CD4-positive, alpha-beta T cell treated with Interleukin-2 at 100 ng/mL for 4 hours (primary cell): ENCODE results near the gene MSLN.
"Not testable (repeated sequence)": the region's sequence is repeated elsewhere in the genome, so short reads cannot be mapped to it uniquely, and the experiment has no call there.

Experiments used
- DNase-seq: peaks from one replicate; pipeline ENCODE4 v3.0.0-alpha.2; 2020; ENCODE audit warnings: low spot score

MSLN gene

DNA sequence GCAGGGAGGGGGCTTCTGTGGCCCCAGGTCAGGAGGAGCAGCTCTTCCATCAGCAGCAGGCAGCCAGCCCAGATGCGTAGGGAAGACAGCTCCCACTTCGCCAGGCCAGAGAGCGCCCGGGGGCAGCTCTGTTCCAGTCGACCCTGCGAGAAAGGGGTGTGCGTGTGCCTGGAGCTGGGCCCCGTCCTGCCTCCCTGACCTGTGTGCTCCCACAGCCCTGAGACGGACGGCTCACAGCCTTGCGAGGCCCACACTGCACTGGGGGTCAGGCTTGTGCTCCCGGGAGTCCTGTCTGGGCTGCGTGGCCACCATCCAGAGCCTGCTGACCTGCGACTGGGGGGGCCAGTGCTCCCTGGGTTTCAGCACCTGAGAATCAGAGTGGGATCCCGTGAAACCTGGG lies 469 bp upstream of the MSLN start:
- DNase-seq: no peak

DNA sequence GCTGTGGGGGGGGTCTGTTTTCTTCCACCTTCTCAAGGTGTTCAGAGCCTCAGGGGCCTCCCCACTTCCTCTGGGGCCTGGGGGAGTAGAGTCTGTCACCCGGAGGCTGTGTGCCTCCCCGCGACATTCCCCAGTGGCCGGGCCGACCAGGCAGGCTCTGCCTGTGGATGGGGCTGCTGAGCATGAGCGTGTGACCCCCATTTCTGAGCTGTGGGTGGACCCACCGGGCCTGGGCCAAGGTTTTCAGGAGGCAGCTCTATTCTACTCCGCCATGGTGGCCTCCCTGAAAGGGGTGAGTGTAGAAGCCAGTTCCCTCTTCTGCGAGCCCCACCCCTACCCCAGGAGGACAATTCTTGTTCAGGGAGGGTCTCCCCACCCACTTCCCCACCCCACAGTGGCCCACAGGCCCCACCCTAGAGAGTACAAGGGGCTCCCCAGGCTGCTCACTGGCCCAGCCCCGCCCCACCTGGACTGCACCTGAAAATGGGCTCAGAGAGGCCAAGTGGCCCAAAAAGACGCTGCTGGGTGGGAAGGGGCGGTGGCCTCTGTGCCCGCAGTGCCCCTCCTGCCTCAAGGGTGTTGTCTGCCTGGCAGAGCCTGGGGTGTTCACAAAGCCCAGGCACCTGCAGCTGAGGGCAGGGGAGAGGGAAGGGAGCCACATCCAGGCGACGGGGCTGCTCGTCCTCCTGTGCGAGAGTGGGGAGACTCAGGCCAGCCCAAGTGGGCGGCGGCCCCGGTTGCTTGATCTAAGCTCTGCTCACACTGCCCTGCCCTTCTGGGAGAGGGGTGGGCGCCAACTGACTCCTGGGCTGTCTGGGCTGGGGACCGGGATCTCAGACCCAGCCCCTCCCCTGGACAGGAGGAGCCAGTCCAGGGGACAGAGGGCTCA lies 1.3 kb downstream of the MSLN start:
- DNase-seq: no peak

DNA sequence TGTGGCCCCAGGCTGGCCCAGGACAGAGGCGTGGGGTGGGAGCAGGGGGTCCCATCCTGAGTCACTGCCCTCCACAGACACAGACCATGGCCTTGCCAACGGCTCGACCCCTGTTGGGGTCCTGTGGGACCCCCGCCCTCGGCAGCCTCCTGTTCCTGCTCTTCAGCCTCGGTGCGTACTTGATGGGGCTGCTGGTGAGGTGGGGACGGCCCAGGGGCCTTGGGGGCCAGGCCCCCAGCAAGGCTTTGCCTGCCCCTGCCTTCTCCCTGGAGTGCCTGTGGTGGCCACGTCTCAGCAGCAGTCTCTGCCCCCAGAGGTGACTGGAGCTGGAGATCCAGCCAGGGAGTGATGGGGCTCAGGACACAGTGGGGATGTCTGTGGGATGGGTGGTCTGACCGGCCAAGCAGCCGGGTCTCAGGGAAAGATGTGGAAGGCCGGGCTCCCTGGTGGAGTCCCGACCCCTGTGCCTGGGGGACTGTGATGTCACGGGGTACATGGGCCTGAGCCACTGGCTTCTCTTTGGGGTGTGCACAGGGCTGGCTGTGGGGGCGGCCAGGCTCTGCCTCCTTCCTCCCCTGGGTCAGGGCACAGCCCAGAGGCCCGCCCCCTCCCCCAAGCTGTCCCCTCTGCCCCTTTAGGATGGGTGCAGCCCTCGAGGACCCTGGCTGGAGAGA lies 2.2 kb downstream of the MSLN start:
- no peak for DNase-seq

DNA sequence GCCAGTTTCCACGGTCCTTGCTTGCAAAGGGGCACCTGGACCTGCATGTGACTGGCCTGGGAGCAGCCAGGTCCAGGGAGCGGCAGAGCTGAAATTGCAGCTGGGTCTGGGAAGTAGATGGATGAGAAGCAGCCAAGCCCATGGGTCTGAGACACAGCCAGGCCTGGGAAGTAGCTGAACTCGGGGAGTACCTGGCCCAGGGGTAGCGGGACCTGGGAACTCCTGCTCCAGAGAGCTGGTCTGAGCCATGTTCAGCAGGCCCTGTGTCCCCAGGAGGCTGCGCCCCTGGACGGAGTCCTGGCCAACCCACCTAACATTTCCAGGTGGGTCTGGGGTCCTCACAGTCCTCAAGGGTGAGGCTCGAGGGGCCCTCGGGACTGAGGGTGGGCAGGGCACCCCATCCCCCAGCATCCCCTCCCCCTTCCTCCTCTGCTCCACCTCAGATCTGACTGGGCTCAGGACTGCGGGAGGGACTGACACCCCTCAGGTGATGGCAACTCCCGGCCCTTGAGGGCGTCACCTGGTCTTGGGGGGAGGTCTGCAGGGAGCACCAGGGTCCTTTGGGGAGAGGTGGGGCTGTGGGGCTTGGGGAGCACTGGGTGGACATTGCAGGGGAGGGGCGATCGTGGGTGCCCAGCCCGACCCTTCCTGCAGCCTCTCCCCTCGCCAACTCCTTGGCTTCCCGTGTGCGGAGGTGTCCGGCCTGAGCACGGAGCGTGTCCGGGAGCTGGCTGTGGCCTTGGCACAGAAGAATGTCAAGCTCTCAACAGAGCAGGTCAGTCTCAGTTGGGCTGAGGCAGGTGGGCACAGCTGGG lies 3.0 kb downstream of the MSLN start:
- no peak for DNase-seq

DNA sequence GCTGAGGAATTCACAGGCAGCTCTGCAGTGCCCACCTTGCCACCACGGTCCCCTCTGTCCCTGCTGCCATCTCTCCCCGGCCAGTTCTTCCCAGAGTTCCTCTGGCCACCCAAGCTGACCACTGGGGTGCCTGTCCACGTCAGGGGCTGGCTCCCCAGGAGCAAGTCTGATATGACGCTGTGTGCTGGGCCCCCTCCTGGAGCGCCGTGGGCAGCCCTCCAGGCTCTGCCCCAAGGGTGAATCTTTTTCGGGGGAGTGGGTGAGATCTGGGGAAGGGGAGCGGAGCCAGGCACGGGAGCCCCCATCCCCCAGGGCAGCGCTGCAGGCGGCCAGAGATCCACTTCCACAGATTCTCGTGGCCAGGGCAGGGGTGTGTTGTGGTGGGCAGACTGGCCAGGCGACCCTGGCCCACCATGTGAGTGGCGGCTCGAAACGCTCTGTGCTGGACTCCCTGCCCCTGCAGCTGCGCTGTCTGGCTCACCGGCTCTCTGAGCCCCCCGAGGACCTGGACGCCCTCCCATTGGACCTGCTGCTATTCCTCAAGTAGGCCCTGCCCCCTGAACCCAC lies 3.7 kb downstream of the MSLN start:
- no peak for DNase-seq

DNA sequence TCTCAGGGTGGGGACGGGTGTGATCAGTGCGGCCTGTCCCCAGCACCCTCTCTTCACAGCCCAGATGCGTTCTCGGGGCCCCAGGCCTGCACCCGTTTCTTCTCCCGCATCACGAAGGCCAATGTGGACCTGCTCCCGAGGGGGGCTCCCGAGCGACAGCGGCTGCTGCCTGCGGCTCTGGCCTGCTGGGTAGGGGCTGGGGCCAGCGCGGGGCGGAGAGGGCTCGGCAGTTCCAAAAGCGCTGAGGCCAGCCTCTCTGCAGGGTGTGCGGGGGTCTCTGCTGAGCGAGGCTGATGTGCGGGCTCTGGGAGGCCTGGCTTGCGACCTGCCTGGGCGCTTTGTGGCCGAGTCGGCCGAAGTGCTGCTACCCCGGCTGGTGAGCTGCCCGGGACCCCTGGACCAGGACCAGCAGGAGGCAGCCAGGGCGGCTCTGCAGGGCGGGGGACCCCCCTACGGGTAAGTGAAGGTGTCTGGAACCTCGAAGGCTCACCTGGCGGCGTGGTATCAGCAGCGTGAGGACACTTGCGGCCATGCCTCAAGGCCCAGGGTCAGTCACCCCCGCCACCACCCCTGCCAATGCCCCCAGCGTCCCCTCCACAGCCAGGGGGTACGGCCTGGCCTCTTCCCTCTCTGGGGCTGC lies 4.4 kb downstream of the MSLN start:
- no peak for DNase-seq

DNA sequence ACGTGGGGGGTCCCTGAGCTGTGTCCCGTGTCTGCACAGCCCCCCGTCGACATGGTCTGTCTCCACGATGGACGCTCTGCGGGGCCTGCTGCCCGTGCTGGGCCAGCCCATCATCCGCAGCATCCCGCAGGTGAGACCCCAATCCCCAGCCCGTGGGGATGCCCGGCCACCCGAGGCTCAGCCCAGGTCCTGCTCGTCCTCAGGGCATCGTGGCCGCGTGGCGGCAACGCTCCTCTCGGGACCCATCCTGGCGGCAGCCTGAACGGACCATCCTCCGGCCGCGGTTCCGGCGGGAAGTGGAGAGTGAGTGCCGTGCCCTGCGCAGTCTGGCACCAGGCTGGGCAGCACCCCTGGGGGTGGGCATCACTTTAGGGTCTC lies 4.9 kb downstream of the MSLN start:
- no peak for DNase-seq

DNA sequence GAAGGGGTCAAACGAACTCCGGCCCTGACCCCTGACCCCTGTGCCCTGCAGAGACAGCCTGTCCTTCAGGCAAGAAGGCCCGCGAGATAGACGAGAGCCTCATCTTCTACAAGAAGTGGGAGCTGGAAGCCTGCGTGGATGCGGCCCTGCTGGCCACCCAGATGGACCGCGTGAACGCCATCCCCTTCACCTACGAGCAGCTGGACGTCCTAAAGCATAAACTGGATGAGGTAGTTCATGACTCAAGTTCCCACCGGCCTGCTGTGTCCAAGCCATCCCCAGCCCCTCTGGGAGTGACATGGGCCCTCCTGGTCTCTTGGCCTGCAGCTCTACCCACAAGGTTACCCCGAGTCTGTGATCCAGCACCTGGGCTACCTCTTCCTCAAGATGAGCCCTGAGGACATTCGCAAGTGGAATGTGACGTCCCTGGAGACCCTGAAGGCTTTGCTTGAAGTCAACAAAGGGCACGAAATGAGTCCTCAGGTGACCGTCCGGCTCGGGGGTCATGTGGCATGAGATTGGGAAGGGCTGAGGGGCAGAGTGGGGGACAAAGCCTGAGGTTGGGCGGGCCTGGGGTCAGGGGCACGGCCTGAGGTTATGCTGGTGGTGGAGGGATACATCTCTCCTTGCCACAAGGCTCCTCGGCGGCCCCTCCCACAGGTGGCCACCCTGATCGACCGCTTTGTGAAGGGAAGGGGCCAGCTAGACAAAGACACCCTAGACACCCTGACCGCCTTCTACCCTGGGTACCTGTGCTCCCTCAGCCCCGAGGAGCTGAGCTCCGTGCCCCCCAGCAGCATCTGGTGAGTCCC lies 5.7 kb downstream of the MSLN start:
- no peak for DNase-seq

DNA sequence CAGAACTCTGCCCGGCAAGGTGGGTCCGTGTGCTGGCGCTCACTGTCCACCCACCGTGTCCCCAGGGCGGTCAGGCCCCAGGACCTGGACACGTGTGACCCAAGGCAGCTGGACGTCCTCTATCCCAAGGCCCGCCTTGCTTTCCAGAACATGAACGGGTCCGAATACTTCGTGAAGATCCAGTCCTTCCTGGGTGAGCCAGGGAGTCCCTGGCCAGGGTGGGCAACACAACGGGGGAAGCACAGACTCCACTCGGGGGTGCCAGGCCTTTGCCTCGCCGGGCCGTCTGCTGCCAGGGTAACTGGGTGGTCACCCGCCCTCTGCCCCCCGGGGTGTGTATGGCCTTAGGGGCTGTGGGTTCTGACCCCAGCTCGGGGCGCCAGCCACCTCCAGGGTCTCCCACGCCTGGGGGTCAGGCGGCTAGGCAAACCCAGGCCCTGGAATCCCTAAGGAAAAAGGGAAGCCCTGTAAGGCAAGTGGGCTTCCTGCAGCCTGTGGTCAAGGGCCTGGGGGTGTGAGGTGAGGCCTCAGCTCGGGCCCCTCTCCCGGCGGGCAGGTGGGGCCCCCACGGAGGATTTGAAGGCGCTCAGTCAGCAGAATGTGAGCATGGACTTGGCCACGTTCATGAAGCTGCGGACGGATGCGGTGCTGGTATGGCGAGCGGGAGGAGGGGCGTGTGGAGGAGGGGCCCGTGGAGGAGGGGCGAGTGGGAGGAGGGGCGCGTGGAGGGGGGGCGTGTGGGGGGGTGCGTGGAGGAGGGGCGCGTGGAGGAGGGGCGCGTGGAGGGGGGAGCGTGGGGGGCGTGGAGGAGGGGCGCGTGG lies 6.5 kb downstream of the MSLN start:
- no peak for DNase-seq

DNA sequence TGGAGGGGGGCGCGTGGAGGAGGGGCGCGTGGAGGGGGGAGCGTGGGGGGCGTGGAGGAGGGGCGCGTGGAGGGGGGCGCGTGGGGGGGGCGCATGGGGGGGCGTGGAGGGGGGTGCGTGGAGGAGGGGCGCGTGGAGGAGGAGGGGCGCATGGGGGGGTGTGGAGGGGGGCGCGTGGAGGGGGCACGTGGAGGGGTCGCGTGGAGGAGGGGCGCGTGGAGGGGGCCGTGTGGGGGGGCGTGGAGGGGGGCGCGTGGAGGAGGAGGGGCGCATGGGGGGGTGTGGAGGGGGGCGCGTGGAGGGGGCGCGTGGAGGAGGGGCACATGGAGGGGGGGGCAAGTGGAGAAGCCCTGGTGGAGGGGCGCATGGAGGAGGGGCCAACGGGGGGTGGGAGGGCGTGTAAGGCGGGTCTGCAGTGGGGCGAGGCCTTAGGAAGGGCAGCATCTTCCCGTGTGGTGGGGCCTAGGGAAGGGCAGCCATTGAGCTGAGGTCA lies 7.3 kb downstream of the MSLN start:
- DNase-seq: no peak

DNA sequence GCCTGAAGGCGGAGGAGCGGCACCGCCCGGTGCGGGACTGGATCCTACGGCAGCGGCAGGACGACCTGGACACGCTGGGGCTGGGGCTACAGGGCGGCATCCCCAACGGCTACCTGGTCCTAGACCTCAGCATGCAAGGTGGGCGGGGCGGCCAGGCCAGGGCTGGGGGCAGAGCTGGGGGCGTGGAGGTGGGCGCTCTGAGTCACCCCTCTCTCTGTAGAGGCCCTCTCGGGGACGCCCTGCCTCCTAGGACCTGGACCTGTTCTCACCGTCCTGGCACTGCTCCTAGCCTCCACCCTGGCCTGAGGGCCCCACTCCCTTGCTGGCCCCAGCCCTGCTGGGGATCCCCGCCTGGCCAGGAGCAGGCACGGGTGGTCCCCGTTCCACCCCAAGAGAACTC lies 7.9 kb downstream of the MSLN start:
- DNase-seq: no peak

DNA sequence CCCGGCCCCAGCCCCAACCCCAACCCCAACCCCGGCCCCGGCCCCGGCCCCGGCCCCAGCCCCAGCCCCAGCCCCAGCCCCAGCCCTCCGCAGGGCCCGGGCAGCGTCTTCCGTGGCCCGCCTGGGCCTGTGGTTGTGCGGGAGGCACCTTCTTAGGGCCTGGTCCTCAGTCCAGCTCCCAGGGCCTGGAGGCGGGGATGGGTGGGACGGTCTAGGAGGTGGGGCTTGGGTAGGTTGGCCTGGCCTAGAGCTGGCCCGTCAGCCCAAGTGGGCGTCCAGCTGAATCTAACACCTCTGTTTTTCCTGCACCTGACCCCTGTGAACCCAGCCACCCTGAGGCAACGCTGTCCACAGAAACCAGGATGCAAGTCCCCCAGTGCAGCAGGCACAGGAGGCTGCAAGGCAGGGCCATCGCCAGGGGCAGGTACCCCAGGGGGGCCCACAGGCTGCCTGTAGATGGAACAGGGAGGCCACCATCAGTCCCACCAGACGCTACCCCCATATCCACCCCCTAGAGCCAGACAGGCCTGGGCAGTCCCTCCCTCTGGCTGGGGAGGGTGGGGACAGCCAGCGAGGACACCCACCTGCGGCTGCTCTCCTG lies 8.8 kb downstream of the MSLN start:
- no peak for DNase-seq

DNA sequence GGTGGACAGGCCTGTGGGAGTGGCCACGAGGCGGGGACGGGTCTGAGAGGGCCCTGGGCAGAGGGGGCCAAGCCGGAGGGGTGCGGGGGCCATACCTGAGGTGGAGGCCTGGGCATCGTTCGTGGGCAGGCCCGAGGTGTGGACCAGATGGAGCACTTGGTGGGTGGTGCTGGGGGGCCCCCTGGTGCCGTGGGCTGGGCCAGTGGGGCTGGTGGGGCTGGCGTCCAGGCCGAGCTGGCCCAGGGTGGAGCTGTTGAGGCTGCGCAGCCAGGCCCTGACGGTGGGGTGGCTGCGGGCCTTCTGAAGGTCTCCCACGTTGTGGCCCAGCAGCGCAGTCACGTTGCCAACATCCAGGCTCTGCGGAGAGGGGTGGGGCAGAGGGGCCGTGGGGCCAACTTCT lies 9.4 kb downstream of the MSLN start:
- no peak for DNase-seq

DNA sequence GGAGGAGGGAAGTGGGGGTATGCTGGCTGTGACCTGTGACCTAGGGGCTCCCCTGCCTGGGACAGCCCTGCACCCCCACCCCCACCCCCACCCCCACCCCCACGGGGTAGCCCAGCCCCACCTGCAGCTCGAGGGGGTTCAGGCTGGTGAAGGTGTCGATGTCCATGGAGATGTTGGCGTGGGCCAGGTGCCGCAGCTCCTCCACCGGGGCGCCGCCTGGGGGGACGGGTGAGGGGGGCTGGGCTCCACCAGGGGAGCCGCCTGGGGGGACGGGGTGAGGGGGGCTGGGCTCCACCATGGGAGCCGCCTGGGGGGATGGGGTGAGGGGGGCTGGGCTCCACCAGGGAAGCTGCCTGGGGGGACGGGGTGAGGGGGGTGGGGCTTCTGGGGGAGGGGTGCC lies 9.9 kb downstream of the MSLN start:
- no peak for DNase-seq

DNA sequence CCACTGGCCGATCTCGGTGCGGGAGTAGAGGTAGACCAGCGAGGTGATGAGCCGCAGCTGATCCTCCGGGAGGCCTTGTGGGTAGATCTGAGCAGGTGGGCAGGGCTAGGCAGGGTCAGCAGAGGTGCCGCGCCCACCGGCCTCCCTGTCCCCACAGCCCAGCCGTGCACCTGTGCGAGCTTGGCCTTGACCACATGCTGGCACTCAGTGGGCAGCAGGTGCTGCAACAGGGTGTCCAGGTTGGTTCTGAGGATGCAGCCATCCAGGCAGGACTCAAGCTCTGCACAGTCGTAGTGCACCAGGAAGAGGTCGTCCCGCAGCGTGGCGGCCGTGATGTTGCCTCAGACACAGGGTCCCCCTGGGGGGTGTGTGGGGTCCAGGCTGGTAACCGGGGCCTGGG lies 12.4 kb downstream of the MSLN start:
- no peak for DNase-seq

DNA sequence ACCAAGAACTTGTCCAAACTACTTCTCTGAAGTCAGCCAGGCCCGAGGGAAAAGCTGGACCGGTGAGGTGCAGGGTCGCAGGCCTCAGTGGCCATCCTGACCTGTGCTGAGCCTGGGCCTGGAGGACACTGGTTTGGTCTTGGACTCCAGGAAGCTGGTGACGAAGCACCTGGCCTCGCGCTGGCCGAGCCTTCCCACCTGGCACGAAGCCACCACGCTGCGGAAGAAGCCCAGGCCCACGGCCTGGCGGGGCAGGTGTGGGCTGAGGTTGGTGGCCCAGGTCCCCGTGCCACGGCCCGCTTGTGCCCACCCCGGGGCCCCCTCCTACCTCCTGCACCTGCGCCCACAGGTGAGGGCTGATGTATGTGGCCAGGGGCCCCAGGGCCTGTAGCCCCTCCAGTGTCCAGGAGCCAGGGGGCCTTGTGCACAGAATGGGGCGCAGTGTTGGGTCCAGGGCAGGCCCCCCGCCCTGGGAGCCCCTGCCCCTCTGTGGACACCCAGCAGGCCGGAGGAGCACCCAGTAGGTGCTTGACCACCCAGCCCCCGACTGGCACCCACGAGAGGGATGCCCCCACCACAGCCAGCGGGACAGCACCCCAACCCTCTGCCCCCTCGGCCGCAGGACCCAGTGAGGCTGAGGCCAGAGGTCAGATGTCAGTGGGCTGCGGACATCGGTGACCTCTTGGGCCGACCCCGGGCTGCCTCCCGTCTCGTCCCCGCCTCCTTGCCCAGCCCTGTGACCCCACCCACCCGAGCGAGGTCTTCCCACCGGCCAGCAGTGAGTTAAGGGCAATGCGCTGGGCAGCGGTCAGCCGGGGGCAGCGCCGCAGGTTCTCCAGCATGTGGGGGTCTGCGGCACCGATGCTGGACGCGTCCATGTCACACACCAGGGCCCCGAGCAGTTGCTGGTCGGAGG lies 13.8 kb downstream of the MSLN start:
- no peak for DNase-seq

DNA sequence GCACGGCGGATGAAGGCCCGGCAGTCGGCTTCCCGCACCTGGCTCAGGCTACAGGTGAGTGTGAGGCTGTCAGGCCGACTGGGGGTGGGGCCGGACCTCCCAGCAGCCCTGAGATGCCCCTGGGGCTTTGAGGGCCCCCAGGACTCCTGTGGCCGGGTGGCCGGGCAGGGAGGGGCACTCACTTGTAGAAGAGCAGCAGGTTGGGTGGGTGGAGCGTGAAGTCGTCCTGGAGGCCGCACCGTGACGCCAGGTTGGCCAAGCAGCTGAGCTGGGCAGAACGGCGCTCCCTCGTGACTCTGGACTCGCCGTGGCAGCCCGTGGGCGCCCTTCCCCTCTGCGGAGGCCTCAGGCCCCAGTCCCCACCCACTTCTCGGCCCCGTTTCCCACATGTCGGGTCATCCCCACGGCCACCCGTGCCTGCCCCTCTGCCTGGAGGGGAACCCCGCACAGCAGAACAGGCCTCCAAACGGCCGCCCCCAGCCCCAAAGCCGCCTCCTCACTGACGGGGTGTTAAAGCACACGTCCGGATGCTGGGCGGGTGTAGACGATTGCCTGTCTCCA lies 14.8 kb downstream of the MSLN start:
- no peak for DNase-seq

DNA sequence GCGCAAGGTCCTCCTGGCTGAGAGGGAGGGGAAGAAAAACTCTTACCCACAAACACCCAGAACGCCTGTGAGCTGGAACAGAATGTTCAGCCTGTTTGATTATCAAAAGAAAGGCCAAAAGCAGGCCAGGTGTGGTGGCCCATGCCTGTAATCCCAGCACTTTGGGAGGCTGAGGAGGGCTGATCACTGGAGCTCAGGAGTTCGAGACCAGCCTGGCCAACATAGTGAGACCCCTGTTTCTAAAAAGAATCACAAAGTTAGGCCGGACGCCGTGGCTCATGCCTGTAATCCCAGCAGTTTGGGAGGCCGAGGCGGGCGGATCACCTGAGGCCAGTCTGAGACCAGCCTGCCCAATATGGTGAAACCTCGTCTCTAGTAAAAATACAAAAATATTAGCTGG lies 15.8 kb downstream of the MSLN start:
- DNase-seq: not testable (repeated sequence)
